Endothelial cell (in vitro differentiated cells): ENCODE data around the gene PERM1. TPM values are rescaled to one million over a fixed set of nuclear protein-coding genes. Genes with fewer than 3 reads are reported as not detected.

ENCODE experiments used
- DNase-seq: peaks from one replicate; pipeline ENCODE4 v3.0.0; 2021; ENCODE audit warnings: low spot score
- H3K27ac Mint-ChIP-seq: one replicate; pipeline ENCODE4 v1.8.0; 2021; ENCODE audit warnings: mixed read lengths, inconsistent platforms; ENCODE audit not compliant: unreplicated experiment
- H3K27me3 Mint-ChIP-seq: one replicate; pipeline ENCODE4 v1.8.0; 2021; ENCODE audit warnings: mild to moderate bottlenecking, moderate library complexity, mixed read lengths, inconsistent platforms; ENCODE audit not compliant: unreplicated experiment
- H3K36me3 Mint-ChIP-seq: one replicate; pipeline ENCODE4 v1.8.0; 2021; ENCODE audit warnings: mild to moderate bottlenecking, low read depth, mixed read lengths, inconsistent platforms; ENCODE audit not compliant: unreplicated experiment
- H3K4me1 Mint-ChIP-seq: one replicate; pipeline ENCODE4 v1.8.0; 2021; ENCODE audit warnings: mild to moderate bottlenecking, mixed read lengths, inconsistent platforms; ENCODE audit not compliant: unreplicated experiment
- H3K4me3 Mint-ChIP-seq: one replicate; pipeline ENCODE4 v1.8.0; 2021; ENCODE audit warnings: mild to moderate bottlenecking, mixed read lengths, inconsistent platforms; ENCODE audit not compliant: unreplicated experiment
- H3K9me3 Mint-ChIP-seq: one replicate; pipeline ENCODE4 v1.8.0; 2021; ENCODE audit warnings: mixed read lengths, inconsistent platforms; ENCODE audit not compliant: unreplicated experiment
- total RNA-seq: library from RNA; stranded (reverse); fragmentation: NEBNext Ultra II Directional; extraction: Animal tissue kit (Norgen Biotek cat#: 25700); gene quantifications from one replicate; pipeline ENCODE4 v1.2.1, GENCODE V29; 2021; ENCODE audit not compliant: unreplicated experiment
- TF ChIP-seq, protein P1 (sequence below): fragments of 200-600 bp; sonication (generic); IDR thresholded peaks from one replicate; pipeline ENCODE4 v1.5.0; 2021; ENCODE audit warnings: antibody characterized with exemption; ENCODE audit not compliant: unreplicated experiment

Gene PERM1
- total RNA-seq, 1 donor from 2014 or later, result not detected

DNA sequence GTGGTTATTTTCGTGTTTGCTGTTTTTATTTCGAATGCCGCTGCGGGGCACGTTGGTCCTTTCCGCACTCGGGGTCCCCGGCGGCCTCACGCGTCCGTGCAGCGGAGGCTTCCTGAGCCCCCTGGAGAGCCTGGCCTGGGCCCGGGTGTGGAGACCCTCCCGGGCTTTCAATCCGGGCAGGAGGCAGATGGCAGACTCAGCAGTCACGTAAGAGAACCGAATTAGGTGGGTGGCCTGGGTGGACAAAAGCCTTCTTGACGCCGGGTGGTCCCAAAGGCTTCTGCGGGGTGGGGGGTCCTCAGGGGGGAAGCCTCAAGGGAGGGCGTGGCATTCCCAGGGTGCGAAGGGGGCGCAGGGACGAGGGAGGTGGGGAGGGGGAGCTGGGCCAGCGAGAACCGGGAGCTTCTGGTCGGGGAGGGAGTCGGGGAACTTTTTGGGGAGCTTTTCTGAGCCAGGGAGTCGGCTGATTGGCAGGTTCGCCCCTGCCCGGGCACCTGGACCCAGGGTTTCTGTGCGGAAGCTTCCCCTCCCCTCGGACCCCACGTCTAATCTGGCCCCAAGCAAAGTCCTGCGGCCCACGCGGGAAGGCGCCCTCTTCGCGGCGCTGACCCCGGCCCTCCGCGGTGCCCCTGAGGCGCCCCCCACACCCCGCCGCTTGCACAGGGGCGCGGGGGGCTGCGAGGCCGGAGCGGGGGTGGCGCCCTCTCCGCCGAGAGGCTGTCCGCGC lies 19.3 kb upstream of the PERM1 start:
- TF ChIP-seq, protein P1, sequence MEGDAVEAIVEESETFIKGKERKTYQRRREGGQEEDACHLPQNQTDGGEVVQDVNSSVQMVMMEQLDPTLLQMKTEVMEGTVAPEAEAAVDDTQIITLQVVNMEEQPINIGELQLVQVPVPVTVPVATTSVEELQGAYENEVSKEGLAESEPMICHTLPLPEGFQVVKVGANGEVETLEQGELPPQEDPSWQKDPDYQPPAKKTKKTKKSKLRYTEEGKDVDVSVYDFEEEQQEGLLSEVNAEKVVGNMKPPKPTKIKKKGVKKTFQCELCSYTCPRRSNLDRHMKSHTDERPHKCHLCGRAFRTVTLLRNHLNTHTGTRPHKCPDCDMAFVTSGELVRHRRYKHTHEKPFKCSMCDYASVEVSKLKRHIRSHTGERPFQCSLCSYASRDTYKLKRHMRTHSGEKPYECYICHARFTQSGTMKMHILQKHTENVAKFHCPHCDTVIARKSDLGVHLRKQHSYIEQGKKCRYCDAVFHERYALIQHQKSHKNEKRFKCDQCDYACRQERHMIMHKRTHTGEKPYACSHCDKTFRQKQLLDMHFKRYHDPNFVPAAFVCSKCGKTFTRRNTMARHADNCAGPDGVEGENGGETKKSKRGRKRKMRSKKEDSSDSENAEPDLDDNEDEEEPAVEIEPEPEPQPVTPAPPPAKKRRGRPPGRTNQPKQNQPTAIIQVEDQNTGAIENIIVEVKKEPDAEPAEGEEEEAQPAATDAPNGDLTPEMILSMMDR, result no peak
- Mint-ChIP-seq H3K27me3 (peaks cover 17% of the 10 kb centered on the region), H3K9me3 (no peaks in the 10 kb centered on the region), H3K27ac (peak overlapping the region; percentile 96), H3K36me3 (peaks cover 5% of the 10 kb centered on the region), H3K4me1 (peaks cover 21% of the 10 kb centered on the region), H3K4me3 (peak overlapping the region; percentile 94)
- no peak for DNase-seq

DNA sequence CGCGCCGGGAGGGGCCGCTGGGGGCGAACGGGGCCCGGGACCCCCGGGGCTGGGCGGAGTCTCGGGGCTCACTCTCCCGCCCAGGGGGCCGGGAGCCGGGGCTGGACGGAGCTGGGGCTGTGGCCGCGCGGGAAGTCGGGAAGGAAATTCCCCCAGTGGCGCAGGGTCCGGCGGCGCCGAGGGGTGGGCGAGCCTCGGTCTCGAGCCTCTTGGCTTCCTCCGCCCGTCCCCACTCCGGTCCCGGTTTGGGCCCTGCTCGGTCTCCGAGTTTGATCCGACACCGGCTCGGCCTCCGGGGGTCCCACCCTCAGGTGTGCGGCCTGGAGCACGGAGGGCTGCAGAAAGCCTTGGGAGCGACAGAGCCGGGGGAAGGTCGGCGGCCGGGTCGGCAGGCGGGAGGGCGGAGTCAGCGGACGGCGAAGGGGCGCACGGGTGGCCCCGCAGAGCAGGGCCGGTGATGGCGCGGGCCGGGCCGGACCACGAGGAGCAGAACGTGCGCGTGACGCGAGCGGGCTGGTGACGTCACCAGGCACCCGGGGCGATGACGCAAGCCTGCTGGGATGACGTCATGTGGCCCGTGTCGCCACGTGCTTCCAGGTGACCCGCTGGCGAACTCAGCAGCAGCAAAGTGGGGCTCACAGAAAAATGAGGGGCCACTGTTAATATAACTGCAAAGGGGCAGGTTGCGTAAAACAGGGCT lies 18.6 kb upstream of the PERM1 start:
- Mint-ChIP-seq H3K9me3 (no peaks in the 10 kb centered on the region), H3K27me3 (peaks cover 19% of the 10 kb centered on the region), H3K27ac (peak overlapping the region; percentile 96), H3K4me3 (peak overlapping the region; percentile 94), H3K36me3 (peaks cover 8% of the 10 kb centered on the region), H3K4me1 (peaks cover 21% of the 10 kb centered on the region)
- TF ChIP-seq, protein P1, result no peak
- DNase-seq, result peak; percentile 85

DNA sequence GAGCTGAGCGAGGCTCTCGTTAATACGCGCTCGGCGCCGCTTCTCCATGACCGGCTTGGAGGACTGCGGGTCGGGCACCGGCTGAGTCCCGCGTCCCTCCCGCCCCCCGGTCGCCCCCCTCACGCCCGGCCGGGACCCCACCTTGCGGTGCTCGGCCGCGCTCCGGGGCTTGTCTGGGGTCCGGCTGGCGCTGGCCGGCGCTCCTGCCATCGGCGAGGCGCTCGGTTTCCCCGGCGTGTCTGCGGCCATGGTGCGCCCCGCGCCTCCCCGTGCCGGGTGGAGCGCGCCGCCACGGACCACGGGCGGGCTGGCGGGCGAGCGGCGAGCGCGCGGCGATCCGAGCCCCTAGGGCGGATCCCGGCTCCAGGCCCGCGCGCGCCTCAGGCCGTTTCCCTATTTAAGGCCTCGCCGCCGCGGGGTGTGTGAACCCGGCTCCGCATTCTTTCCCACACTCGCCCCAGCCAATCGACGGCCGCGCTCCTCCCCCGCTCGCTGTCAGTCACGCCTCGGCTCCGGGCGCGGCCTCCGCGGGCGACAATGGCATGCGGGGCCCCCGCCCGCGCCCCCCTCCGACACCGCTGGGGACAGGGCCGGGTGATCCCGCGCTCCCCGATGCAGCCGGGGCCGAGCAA lies 17.9 kb upstream of the PERM1 start, which contains the start of gene HES4:
Gene HES4 (minus strand): TSS at position 373 of the 632 bp plus-strand sequence. CDS start 124 bp downstream, at position 249.
- H3K9me3 Mint-ChIP-seq, result no peaks in the 10 kb centered on the region
- peaks cover 14% of the 10 kb centered on the region for H3K4me1 Mint-ChIP-seq
- H3K27ac Mint-ChIP-seq, result peak within 1 kb of the TSS; percentile 96
- H3K27me3 Mint-ChIP-seq, result peaks cover 18% of the 10 kb centered on the region
- peak; percentile 94 for DNase-seq
- peaks cover 10% of the 10 kb centered on the region for H3K36me3 Mint-ChIP-seq
- TF ChIP-seq, protein P1, result no peak
- H3K4me3 Mint-ChIP-seq, result peak within 1 kb of the TSS; percentile 94

DNA sequence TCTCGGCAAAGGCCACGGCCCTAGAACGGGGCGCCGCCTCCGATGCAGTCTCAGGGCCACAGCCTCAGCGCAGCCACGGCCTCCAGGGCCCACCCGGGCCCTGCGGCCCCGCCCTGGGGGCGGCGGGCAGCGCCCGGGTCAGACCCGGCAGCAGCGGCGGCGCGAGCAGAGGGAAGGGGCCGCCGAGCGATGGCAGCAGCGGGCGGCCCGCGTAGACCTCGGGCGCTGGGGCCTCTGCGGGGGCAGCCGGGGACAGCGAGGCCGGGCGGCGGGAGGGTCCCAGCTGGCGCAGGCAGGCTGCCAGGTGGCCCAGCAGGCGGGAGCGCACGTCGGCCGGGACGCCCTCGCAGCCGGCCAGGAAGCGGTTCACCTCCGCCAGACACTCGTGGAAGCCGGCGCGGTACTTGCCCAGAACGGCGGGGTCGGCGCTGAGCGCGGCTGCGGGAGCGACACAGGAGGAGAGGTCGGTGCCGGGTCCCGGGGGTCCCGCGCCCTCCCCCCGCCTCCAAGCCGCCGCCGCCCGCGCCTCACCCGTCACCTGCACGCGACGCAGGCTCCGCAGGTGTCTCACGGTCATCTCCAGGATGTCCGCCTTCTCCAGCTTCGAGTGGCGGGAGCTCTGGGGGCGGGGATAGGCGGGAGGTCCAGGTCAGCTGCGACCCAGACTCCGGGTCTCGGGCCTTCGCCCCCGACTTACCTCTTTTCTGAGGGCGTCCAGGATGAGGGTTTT lies 17.3 kb upstream of the PERM1 start:
- peaks cover 9% of the 10 kb centered on the region for H3K36me3 Mint-ChIP-seq
- H3K4me3 Mint-ChIP-seq, result peak overlapping the region; percentile 85
- H3K27me3 Mint-ChIP-seq, result peaks cover 16% of the 10 kb centered on the region
- no peaks in the 10 kb centered on the region for H3K9me3 Mint-ChIP-seq
- TF ChIP-seq, protein P1, result no peak
- H3K27ac Mint-ChIP-seq, result no peak overlapping the region
- H3K4me1 Mint-ChIP-seq, result peaks cover 8% of the 10 kb centered on the region
- DNase-seq, result peak; percentile 39
